Body of pancreas (tissue), 4 donors: Measurements from ENCODE around the gene POFUT2.

Source experiments
- CTCF ChIP-seq, 7 experiments: fragments of 450-650 bp in 4 of 7; fragments of 200-600 bp in 3 of 7; sonication (generic) in 3 of 7; IDR thresholded peaks; one replicate each; pipeline ENCODE4 v1.5.1; 2016 to 2019; ENCODE audit warnings: antibody characterized with exemption in 7 of 7
- POLR2A ChIP-seq, 3 donors: fragments of 450-650 bp; IDR thresholded peaks; one replicate each; pipeline ENCODE4 v1.6.1; 2016; ENCODE audit warnings: antibody characterized with exemption in 3 of 3, mild to moderate bottlenecking in 2 of 3

- TF ChIP-seq POLR2A (IDR thresholded peaks at IDR 0.05) = no peak
- TF ChIP-seq CTCF (IDR thresholded peaks at IDR 0.05) = no peak
Measured at GRCh38 chr21:45250914-45251634, 36.6 kb downstream of the POFUT2 start.
